ENCODE data around the gene TMED10. TPM values are rescaled to one million over a fixed set of nuclear protein-coding genes. Genes with fewer than 3 reads are reported as not detected.
A peak's percentile ranks its signal among the peaks of the same experiment; 100 is the strongest.

The TMED10 gene
- total RNA-seq, 1 donor from 2014 or later = 220 TPM

GRCh38 chr14:75156901-75157300 lies 19.5 kb downstream of the TMED10 start:
- Histone ChIP-seq H3K79me2 (ENCODE audit: low read depth) (peaks cover 98% of the 10 kb centered on the region), H3K27me3 (no peaks in the 10 kb centered on the region), H4K20me1 (ENCODE audit: low read depth) (peaks cover 64% of the 10 kb centered on the region), H2AFZ (replicated peaks) (no peak overlapping the region), H3K4me1 (peaks cover 5% of the 10 kb centered on the region), H3K4me2 (no peak overlapping the region), H3K9ac (no peak overlapping the region), H3K36me3 (no peaks in the 10 kb centered on the region), H3K4me3 (no peak overlapping the region), H3K27ac (no peak overlapping the region), H3F3A (ENCODE audit: low read depth) (no peaks in the 10 kb centered on the region), H3K9me3 (ENCODE audit: low read depth) (no peaks in the 10 kb centered on the region)
- TF ChIP-seq CTCF (IDR thresholded peaks at IDR 0.05) = no peak
- no peak for TF ChIP-seq EZH2 (IDR thresholded peaks at IDR 0.05)
- no peak for TF ChIP-seq EZH2phosphoT487 (IDR thresholded peaks at IDR 0.05)
- H3K27ac Mint-ChIP-seq = peak overlapping the region; percentile 51
- H3K4me3 Mint-ChIP-seq = no peak overlapping the region
- no peak for DNase-seq (ENCODE audit: low spot score)
- peaks cover 9% of the 10 kb centered on the region for H3K4me1 Mint-ChIP-seq
- no peaks in the 10 kb centered on the region for H3K9me3 Mint-ChIP-seq
- H3K27me3 Mint-ChIP-seq (ENCODE audit: insufficient read depth, low read depth) = no peaks in the 10 kb centered on the region
- peaks cover 7% of the 10 kb centered on the region for H3K36me3 Mint-ChIP-seq

- Histone ChIP-seq H3F3A (ENCODE audit: low read depth) (no peaks in the 10 kb centered on the region), H3K79me2 (ENCODE audit: low read depth) (peaks cover 97% of the 10 kb centered on the region), H3K36me3 (no peaks in the 10 kb centered on the region), H3K4me2 (no peak overlapping the region), H3K4me3 (no peak overlapping the region), H2AFZ (replicated peaks) (no peak overlapping the region), H3K4me1 (peaks cover 5% of the 10 kb centered on the region), H3K9ac (no peak overlapping the region), H3K9me3 (ENCODE audit: low read depth) (no peaks in the 10 kb centered on the region), H4K20me1 (ENCODE audit: low read depth) (peaks cover 56% of the 10 kb centered on the region), H3K27ac (no peak overlapping the region), H3K27me3 (no peaks in the 10 kb centered on the region)
- Mint-ChIP-seq H3K4me3 (no peak overlapping the region), H3K27me3 (ENCODE audit: insufficient read depth, low read depth) (no peaks in the 10 kb centered on the region), H3K4me1 (peaks cover 9% of the 10 kb centered on the region), H3K9me3 (no peaks in the 10 kb centered on the region), H3K27ac (no peak overlapping the region), H3K36me3 (peaks cover 10% of the 10 kb centered on the region)
- no peak for DNase-seq (ENCODE audit: low spot score)
- TF ChIP-seq EZH2 (IDR thresholded peaks at IDR 0.05) (no peak), CTCF (IDR thresholded peaks at IDR 0.05) (no peak), EZH2phosphoT487 (IDR thresholded peaks at IDR 0.05) (no peak)
Observed at GRCh38 chr14:75156111-75156510, 20.3 kb downstream of the TMED10 start.

- H3K79me2 ChIP-seq (ENCODE audit: low read depth) = peaks cover 87% of the 10 kb centered on the region
- H3K27me3 ChIP-seq = no peaks in the 10 kb centered on the region
- TF ChIP-seq CTCF (IDR thresholded peaks at IDR 0.05) = no peak
- TF ChIP-seq EZH2 (IDR thresholded peaks at IDR 0.05) = no peak
- no peak for TF ChIP-seq EZH2phosphoT487 (IDR thresholded peaks at IDR 0.05)
- no peaks in the 10 kb centered on the region for H3K9me3 ChIP-seq (ENCODE audit: low read depth)
- Mint-ChIP-seq H3K36me3 (peaks cover 10% of the 10 kb centered on the region), H3K27me3 (ENCODE audit: insufficient read depth, low read depth) (no peaks in the 10 kb centered on the region), H3K4me1 (peaks cover 9% of the 10 kb centered on the region), H3K9me3 (no peaks in the 10 kb centered on the region), H3K27ac (no peak overlapping the region), H3K4me3 (no peak overlapping the region)
- no peak overlapping the region for H3K4me2 ChIP-seq
- H4K20me1 ChIP-seq (ENCODE audit: low read depth) = peaks cover 48% of the 10 kb centered on the region
- no peak for DNase-seq (ENCODE audit: low spot score)
- H3K9ac ChIP-seq = no peak overlapping the region
- H3K27ac ChIP-seq = no peak overlapping the region
- no peaks in the 10 kb centered on the region for H3F3A ChIP-seq (ENCODE audit: low read depth)
- H3K4me1 ChIP-seq = peaks cover 5% of the 10 kb centered on the region
- no peak overlapping the region for H2AFZ ChIP-seq (replicated peaks)
- no peak overlapping the region for H3K4me3 ChIP-seq
- H3K36me3 ChIP-seq = no peaks in the 10 kb centered on the region
Observed at GRCh38 chr14:75155169-75155568, 21.2 kb downstream of the TMED10 start.

Measured in neural progenitor cell (in vitro differentiated cells).